HepG2 (cell line): ENCODE measurements around the gene CAV3. TPM values are rescaled to one million over a fixed set of nuclear protein-coding genes. Genes with fewer than 3 reads are reported as not detected.
A peak's percentile ranks its signal among the peaks of the same experiment; 100 is the strongest.

Experiments used
- CCAR2 ChIP-seq: fragments of 200-400 bp; formaldehyde crosslinking; optimal IDR thresholded peaks from 2 replicates; pipeline ENCODE3; 2018; ENCODE audit warnings: low read depth, mild to moderate bottlenecking, low read length, moderate library complexity
- CREB1 ChIP-seq, 2 experiments: fragments of 450-650 bp in 1 of 2; IDR thresholded peaks; 2 replicates each; pipeline ENCODE4 v1.6.1; 2016 to 2017; ENCODE audit warnings: control low read depth in 1 of 2, mild to moderate bottlenecking in 1 of 2, missing compliant biosample characterization in 1 of 2, missing genetic modification characterization in 1 of 2
- HDAC1 ChIP-seq: sonication (generic); formaldehyde crosslinking; IDR thresholded peaks from 2 replicates; pipeline ENCODE4 v1.5.1; 2020; ENCODE audit warnings: mild to moderate bottlenecking, missing genetic modification reagents
- IRF2 ChIP-seq: IDR thresholded peaks from 2 replicates; pipeline ENCODE4 v1.6.1; 2018; ENCODE audit warnings: missing genetic modification reagents, missing compliant biosample characterization
- NFKBIZ ChIP-seq: IDR thresholded peaks from 2 replicates; pipeline ENCODE4 v1.6.1; 2018; ENCODE audit warnings: missing genetic modification reagents, missing compliant biosample characterization
- RBAK ChIP-seq: sonication (generic); formaldehyde crosslinking; IDR thresholded peaks from 2 replicates; pipeline ENCODE4 v1.5.1; 2020; ENCODE audit warnings: mild to moderate bottlenecking, missing genetic modification reagents
- REL ChIP-seq: sonication (generic); formaldehyde crosslinking; conservative IDR thresholded peaks from 2 replicates; pipeline ENCODE4 v1.8.0; 2022; ENCODE audit warnings: mild to moderate bottlenecking, missing genetic modification reagents, moderate library complexity
- RFX5 ChIP-seq: IDR thresholded peaks from 2 replicates; pipeline ENCODE4 v1.6.1; 2011; ENCODE audit warnings: low read depth, low read length, improper control_type of control experiment
- SCMH1 ChIP-seq: sonication (generic); formaldehyde crosslinking; IDR thresholded peaks from 2 replicates; pipeline ENCODE4 v1.9.0; 2021; ENCODE audit warnings: missing genetic modification reagents, mild to moderate bottlenecking, borderline replicate concordance
- SNRNP70 ChIP-seq: fragments of 200-400 bp; formaldehyde crosslinking; IDR thresholded peaks from 2 replicates; pipeline ENCODE4 v1.6.1; 2017; ENCODE audit warnings: mild to moderate bottlenecking, low read depth, low read length, moderate library complexity
- SOX13 ChIP-seq, 3 experiments: fragments of 450-650 bp in 1 of 3; sonication (generic) in 1 of 3; formaldehyde crosslinking in 1 of 3; IDR thresholded peaks in 2 of 3; conservative IDR thresholded peaks in 1 of 3; 2 replicates each; pipeline versions ENCODE4 v1.5.0 to v1.6.1; 2016 to 2020; ENCODE audit warnings: antibody characterized with exemption in 1 of 3, mild to moderate bottlenecking in 1 of 3, missing compliant biosample characterization in 1 of 3, missing genetic modification reagents in 1 of 3, moderate library complexity in 1 of 3
- ZFAT ChIP-seq: sonication (generic); formaldehyde crosslinking; conservative IDR thresholded peaks from 2 replicates; pipeline ENCODE4 v1.8.1; 2023; ENCODE audit warnings: missing genetic modification reagents, inconsistent platforms
- ZNF138 ChIP-seq: sonication (generic); formaldehyde crosslinking; IDR thresholded peaks from 2 replicates; pipeline ENCODE4 v1.5.0; 2020; ENCODE audit warnings: mild to moderate bottlenecking, low read depth, missing genetic modification reagents
- ZNF205 ChIP-seq: IDR thresholded peaks from 2 replicates; pipeline ENCODE4 v1.6.1; 2018; ENCODE audit warnings: missing biosample characterization, missing genetic modification reagents
- ZNF225 ChIP-seq: sonication (generic); formaldehyde crosslinking; IDR thresholded peaks from 2 replicates; pipeline ENCODE4 v1.4.0; 2020; ENCODE audit warnings: mild to moderate bottlenecking, missing genetic modification reagents
- ZNF24 ChIP-seq: fragments of 450-650 bp; IDR thresholded peaks from 2 replicates; pipeline ENCODE4 v1.6.1; 2017; ENCODE audit warnings: antibody characterized with exemption, mild to moderate bottlenecking
- ZNF337 ChIP-seq: sonication (generic); formaldehyde crosslinking; IDR thresholded peaks from 2 replicates; pipeline ENCODE4 v1.5.1; 2020; ENCODE audit warnings: missing genetic modification reagents, low read depth, mild to moderate bottlenecking, borderline replicate concordance
- ZNF598 ChIP-seq: sonication (generic); formaldehyde crosslinking; IDR thresholded peaks from 2 replicates; pipeline ENCODE4 v1.5.1; 2020; ENCODE audit warnings: mild to moderate bottlenecking, missing genetic modification reagents, borderline replicate concordance
- polyA plus RNA-seq, 8 experiments: library from polyadenylated mRNA; depleted of rRNA in 3 of 8; stranded (reverse) in 7 of 8; unstranded in 1 of 8; fragments of >200 nt; fragmentation: Illumina TruSeq in 4 of 8; extraction: Trizol in 4 of 8; gene quantifications; 2 replicates each; pipeline versions ENCODE4 v1.2.1 to v1.2.3, GENCODE V29; 2011 to 2016; ENCODE audit warnings: low read depth in 4 of 8, missing spikeins in 1 of 8, mixed read lengths in 1 of 8; ENCODE audit not compliant: insufficient read depth in 1 of 8
- total RNA-seq, 5 experiments: library from RNA; depleted of rRNA; stranded (reverse); fragments of >200 nt; fragmentation: Illumina TruSeq; extraction: Trizol; gene quantifications; 2 replicates each; pipeline ENCODE4 v1.2.3, GENCODE V29; 2016; ENCODE audit warnings: low read depth in 1 of 5
- TF ChIP-seq, protein P1 (sequence below): sonication (generic); formaldehyde crosslinking; IDR thresholded peaks from 2 replicates; pipeline ENCODE4 v1.5.1; 2020; ENCODE audit warnings: missing genetic modification reagents, mild to moderate bottlenecking, borderline replicate concordance
- TF ChIP-seq, protein P2 (sequence below): conservative IDR thresholded peaks from 2 replicates; pipeline ENCODE4 v1.6.1; 2018; ENCODE audit warnings: missing genetic modification reagents
- TF ChIP-seq, protein P3 (sequence below): sonication (generic); formaldehyde crosslinking; IDR thresholded peaks from 2 replicates; pipeline ENCODE4 v1.4.0; 2020; ENCODE audit warnings: missing genetic modification reagents
- TF ChIP-seq, protein P4 (sequence below): sonication (generic); formaldehyde crosslinking; IDR thresholded peaks from 2 replicates; pipeline ENCODE4 v1.4.0; 2020; ENCODE audit warnings: missing genetic modification reagents, mild to moderate bottlenecking, borderline replicate concordance

The CAV3 gene
- total and polyA plus RNA-seq, 2 of the 13 experiments (the other 11 are each of a cell fraction or from before 2014, with no cell fraction given): not detected

DNA sequence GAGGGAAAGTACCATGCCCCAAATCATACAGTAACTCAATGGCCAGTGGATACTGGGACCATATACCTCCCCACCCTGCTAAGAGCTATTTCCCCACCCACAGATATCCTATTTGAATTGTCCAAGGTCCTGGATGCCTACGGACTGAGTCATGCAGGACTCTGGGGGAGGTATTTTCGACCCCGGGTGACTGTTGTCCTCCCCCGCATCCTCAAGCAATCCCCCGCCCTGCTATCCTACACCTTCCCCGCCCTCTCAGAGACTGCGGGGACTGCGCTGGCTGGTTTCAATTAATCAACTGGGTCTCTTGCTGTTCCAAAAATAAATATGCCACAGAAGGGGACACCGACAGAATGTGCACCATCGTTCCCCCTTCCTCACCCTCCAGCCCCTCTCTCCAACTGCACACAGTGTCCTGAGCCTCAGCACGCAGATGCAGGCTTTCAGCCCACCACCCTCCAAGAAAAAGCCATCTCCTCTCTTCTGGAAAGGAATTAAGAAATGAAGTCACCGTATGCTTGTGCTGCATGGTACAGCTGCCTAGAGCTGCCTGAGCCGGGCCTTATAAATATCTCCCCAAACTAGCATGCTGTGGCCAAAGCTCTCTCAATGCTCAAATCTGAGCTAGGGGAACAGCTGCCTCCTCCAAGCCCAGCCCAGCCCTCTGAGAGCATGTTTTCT lies 8.1 kb downstream of the CAV3 start (continued):
- TF ChIP-seq ZNF138 (CRISPR knock-in tag): no peak
- no peak for TF ChIP-seq SNRNP70
- TF ChIP-seq CREB1 (IDR thresholded peaks at IDR 0.05): no peak
- no peak for TF ChIP-seq CREB1 (CRISPR knock-in tag; IDR thresholded peaks at IDR 0.05)
- TF ChIP-seq ZNF598 (CRISPR knock-in tag): no peak
- TF ChIP-seq, protein P1, sequence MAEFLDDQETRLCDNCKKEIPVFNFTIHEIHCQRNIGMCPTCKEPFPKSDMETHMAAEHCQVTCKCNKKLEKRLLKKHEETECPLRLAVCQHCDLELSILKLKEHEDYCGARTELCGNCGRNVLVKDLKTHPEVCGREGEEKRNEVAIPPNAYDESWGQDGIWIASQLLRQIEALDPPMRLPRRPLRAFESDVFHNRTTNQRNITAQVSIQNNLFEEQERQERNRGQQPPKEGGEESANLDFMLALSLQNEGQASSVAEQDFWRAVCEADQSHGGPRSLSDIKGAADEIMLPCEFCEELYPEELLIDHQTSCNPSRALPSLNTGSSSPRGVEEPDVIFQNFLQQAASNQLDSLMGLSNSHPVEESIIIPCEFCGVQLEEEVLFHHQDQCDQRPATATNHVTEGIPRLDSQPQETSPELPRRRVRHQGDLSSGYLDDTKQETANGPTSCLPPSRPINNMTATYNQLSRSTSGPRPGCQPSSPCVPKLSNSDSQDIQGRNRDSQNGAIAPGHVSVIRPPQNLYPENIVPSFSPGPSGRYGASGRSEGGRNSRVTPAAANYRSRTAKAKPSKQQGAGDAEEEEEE: no peak
- no peak for TF ChIP-seq ZNF225 (CRISPR knock-in tag)
- TF ChIP-seq SOX13 (IDR thresholded peaks at IDR 0.05): no peak
- peak in 1 of 2 experiments; percentile 46; a peak in 1 of 4 replicates for TF ChIP-seq SOX13 (CRISPR knock-in tag; conservative IDR thresholded peaks at IDR 0.05 in 1 of 2, IDR thresholded peaks at IDR 0.05 in 1 of 2)
- no peak for TF ChIP-seq NFKBIZ (CRISPR knock-in tag)
- TF ChIP-seq CCAR2: no peak
- TF ChIP-seq IRF2 (CRISPR knock-in tag): no peak
- TF ChIP-seq RBAK (CRISPR knock-in tag): no peak
- TF ChIP-seq, protein P2, sequence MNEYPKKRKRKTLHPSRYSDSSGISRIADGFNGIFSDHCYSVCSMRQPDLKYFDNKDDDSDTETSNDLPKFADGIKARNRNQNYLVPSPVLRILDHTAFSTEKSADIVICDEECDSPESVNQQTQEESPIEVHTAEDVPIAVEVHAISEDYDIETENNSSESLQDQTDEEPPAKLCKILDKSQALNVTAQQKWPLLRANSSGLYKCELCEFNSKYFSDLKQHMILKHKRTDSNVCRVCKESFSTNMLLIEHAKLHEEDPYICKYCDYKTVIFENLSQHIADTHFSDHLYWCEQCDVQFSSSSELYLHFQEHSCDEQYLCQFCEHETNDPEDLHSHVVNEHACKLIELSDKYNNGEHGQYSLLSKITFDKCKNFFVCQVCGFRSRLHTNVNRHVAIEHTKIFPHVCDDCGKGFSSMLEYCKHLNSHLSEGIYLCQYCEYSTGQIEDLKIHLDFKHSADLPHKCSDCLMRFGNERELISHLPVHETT (CRISPR knock-in tag): no peak
- TF ChIP-seq SCMH1: no peak
- no peak for TF ChIP-seq ZNF337
- TF ChIP-seq HDAC1 (CRISPR knock-in tag): no peak
- no peak for TF ChIP-seq ZNF24
- no peak for TF ChIP-seq REL (CRISPR knock-in tag)
- TF ChIP-seq ZFAT (CRISPR knock-in tag): no peak
- TF ChIP-seq, protein P3, sequence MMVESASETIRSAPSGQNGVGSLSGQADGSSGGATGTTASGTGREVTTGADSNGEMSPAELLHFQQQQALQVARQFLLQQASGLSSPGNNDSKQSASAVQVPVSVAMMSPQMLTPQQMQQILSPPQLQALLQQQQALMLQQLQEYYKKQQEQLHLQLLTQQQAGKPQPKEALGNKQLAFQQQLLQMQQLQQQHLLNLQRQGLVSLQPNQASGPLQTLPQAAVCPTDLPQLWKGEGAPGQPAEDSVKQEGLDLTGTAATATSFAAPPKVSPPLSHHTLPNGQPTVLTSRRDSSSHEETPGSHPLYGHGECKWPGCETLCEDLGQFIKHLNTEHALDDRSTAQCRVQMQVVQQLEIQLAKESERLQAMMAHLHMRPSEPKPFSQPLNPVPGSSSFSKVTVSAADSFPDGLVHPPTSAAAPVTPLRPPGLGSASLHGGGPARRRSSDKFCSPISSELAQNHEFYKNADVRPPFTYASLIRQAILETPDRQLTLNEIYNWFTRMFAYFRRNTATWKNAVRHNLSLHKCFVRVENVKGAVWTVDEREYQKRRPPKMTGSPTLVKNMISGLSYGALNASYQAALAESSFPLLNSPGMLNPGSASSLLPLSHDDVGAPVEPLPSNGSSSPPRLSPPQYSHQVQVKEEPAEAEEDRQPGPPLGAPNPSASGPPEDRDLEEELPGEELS (CRISPR knock-in tag): peak; percentile 48; the same call in 1 of the 2 replicates
- no peak for TF ChIP-seq ZNF205
- no peak for TF ChIP-seq RFX5
- TF ChIP-seq, protein P4, sequence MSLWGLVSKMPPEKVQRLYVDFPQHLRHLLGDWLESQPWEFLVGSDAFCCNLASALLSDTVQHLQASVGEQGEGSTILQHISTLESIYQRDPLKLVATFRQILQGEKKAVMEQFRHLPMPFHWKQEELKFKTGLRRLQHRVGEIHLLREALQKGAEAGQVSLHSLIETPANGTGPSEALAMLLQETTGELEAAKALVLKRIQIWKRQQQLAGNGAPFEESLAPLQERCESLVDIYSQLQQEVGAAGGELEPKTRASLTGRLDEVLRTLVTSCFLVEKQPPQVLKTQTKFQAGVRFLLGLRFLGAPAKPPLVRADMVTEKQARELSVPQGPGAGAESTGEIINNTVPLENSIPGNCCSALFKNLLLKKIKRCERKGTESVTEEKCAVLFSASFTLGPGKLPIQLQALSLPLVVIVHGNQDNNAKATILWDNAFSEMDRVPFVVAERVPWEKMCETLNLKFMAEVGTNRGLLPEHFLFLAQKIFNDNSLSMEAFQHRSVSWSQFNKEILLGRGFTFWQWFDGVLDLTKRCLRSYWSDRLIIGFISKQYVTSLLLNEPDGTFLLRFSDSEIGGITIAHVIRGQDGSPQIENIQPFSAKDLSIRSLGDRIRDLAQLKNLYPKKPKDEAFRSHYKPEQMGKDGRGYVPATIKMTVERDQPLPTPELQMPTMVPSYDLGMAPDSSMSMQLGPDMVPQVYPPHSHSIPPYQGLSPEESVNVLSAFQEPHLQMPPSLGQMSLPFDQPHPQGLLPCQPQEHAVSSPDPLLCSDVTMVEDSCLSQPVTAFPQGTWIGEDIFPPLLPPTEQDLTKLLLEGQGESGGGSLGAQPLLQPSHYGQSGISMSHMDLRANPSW (CRISPR knock-in tag): no peak
